CD4-positive, alpha-beta T cell treated with Interleukin-6 for 4 hours (primary cell): ENCODE measurements around the gene ATG4B.
"Not testable (repeated sequence)": the region's sequence is repeated elsewhere in the genome, so short reads cannot be mapped to it uniquely, and the experiment has no call there.

Experiments
- DNase-seq: peaks from one replicate; pipeline ENCODE4 v3.0.0-alpha.2; 2020; ENCODE audit warnings: mixed read lengths

Gene ATG4B

DNA sequence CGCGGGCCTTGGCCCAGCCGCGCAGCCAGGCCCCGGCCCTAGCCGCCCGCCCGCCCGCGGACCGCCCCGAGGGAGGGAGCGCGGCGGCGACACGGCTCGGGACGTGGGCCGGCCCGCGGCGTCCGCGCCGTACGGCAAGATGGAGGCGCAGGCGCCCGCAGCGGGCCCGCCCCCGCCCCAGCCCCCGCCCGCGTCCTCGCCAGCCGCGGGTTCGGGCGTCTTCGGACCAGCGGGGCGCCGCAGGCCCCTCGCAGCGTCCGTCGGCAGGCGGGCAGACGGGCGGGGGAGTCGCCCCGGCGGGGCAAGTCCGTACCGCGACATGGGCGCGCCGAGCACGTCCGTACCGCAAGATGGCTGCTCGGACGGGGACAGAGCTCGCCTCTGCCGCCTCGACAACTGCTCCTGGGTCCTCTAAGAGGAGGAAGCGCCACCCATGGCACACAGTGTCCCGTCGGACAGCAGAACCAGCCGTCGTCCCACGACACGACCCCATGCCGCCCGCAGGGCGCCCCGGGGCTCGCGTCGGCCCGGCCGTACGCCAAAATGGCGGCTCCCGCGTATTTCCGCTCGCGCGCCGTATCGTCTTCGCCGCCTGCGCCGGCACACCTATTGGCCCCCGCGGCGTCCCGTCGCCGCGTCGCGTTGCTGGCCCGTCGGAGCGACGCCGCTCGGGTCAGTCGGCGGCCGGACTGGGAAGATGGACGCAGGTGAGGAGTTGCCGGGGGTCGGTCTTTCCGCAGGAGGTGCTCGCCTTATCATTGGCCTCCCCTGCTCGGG is at the start of gene ATG4B, which contains the start of gene THAP4:
ATG4B (plus strand) TSS at position 676 of the 777 bp plus-strand sequence; CDS start at position 698, 22 bp downstream.
THAP4 (minus strand) TSS at position 141 of the 777 bp plus-strand sequence. CDS start 141 bp downstream, outside the sequence.
- DNase-seq: peak; percentile 79

DNA sequence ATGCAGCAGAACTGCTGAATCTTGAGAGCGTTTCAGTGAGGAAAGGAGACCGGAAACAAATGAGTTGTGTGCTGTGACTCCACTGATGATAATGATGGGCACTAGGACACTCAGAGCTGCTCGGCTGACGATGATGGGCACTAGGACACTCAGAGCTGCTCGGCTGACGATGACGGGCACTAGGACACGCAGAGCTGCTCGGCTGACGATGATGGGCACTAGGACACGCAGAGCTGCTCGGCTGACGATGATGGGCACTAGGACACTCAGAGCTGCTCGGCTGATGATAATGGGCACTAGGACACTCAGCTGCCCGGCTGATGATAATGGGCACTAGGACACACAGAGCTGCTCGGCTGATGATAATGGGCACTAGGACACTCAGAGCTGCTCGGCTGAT is 47.6 kb upstream of the ATG4B start:
- DNase-seq: not testable (repeated sequence)

DNA sequence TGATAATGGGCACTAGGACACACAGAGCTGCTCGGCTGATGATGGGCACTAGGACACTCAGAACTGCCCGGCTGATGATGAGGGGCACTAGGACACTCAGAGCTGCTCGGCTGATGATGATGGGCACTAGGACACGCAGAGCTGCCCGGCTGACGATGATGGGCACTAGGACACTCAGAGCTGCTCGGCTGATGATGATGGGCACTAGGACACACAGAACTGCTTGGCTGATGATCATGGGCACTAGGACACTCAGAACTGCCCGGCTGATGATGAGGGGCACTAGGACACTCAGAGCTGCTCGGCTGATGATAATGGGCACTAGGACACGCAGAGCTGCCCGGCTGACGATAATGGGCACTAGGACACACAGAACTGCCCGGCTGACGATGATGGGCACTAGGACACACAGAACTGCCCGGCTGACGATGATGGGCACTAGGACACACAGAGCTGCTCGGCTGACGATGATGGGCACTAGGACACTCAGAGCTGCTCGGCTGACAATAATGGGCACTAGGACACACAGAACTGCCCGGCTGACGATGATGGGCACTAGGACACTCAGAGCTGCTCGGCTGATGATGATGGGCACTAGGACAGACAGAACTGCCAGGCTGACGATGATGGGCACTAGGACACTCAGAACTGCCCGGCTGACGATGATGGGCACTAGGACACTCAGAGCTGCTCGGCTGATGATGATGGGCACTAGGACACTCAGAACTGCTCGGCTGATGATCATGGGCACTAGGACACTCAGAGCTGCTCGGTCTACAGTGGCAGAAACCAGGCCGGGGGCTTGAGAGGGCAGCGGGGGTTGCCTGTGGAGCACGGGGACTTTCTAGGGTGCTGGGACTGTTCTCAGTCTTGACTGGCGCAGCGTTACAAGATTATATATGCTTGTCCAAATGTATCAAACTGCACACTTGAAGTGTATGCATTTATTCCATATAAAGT is 46.7 kb upstream of the ATG4B start:
- DNase-seq: not testable (repeated sequence)

DNA sequence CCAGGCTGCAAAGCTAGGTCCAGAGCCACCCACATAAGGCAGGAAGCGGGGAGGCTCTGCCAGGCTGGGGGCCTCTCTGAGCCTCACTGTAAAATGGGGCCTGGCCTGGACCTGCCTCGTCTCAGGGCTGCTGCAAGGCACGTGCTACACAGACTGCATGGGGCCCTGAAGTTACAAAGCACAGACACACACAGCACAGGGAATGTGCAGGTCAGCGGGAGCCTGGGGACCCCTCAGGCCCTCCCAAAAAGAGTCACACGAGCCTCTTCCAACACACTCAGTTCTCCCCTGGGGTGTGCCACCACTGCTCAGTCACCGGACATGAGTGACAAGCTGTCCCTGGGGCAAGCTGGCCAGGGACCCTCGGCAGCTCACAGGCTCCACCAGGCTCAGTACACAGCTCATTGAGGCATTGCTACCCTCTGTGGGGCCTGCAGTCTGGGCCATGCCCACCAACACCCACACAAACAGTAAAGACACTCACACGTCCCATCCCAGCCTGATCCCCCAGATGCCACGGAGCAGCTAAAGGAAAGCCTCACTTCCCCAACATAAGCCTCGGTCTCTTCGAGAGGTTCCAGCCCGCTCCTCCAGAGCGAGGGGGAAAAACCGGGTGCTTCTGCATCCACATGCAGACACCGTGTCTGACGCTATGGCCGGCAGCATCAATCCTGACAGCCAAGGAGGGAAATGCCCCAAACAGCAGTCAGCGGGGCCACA is 45.2 kb upstream of the ATG4B start:
- no peak for DNase-seq

DNA sequence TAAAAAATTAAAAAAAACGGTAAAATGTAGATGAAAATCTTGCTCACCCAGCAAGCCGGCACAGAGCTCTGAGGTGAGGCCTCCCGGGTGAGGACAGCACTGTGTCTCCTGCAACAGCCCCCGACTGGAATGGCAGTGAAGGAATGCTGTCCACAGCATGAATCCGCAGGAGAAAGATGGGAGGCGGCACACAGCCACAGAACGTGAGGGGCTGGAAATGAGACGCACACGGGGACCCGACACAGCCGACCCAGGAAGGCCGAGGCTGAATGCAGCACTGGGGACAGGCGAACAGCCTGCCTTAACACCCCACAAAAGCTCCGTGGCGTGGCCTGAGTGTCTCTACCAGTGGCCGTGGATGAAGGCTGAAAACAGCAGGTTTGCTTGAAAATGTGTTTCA is 44.2 kb upstream of the ATG4B start:
- DNase-seq: no peak

DNA sequence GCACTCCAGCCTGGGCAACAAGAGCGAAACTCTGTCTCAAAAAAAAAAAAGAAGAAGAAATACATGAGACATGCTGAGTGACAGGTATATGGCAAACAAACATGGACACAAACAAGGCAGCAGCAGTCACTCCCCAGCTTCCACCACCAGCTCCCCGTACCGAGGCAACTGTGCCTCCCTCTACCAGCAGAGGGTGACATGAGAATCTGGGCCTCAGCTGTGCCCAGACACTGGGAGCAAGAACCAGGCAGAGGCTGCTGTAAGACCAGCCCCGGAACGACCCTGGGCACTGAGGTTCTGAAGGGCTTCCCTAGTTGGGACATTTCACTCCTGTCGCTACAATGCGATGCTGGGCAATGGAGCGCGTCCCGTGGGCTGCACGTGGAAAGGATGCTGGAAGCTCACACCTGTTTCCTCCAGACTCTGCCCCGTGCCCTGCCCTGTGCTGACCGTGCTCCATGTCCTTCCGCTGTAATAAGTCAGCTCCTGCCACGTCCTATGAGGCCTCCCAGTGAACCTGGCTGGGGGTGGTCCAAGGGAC is 41.8 kb upstream of the ATG4B start:
- no peak for DNase-seq

DNA sequence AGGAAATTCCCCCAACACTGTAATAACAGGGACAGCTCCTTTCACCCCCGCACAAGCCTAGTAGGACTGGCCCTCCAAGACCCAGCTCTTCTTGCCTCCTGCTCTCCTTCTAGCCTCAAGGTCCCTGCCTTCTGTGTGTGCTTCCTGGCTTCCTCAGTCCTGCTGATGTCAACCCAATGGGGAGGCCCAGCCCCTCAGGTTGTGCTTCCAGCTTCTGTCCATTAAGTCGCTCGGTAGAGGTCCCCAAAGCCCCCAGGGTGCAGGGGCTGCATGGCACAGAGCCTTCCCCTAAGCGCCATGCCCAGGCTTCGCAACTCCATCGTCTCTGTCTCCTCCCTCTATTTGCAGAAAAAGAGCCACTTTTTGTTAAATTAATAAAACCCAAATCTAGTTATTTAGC is 39.9 kb upstream of the ATG4B start:
- DNase-seq: no peak

DNA sequence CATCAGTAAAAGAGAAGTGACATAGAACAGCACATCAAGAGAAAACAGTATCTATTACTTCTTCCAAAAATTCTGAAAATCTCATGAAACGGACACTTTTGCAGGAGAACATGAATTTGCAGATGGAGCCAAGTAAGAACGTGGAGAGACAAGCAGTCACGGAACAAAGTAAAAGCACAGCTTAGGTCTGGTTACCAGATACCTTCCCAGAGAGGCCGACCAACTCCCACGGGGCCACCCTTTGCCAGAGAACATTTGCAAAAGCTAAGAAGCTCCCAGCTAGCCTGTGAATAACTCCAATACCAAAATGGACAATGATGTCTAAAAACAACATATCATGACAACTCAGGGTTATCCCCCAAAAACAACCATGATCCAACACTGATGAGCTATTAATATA is 39.4 kb upstream of the ATG4B start:
- DNase-seq: no peak

DNA sequence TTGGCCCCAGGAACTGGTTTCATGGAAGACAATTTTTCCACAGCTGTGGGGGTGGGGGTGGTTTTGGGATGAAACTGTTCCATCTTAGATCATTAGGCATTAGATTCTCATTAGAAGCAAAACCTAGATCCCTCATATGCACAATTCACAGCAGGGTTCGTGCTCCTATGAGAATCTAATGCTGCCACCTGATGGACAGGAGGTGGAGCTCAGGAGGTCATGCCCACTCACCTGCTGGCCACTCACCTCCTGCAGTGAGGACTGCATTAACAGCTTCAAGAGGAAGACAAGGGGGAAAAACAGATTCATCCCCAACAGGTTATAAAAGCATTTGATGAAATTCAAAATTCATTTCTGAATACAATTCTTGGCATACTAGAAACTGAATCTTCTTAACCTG is 39.0 kb upstream of the ATG4B start:
- peak; percentile 17 for DNase-seq

DNA sequence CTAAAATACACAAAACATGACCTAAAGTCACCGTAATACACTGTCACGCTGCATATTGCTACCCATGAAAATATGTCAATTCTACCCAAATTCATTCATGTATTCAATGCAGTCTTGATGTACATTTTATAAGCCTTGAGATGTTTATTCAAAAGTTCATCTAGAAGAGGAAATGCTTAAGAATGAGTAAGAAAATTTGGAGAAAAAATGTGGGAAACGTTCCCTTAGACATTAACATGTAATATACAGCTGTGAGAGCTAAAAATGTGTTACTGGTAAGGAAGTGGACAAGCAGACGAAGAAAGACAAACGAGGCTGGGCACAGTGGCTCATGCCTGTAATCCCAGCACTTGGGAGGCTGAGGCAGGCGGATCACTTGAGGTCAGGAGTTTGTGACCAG is 37.9 kb upstream of the ATG4B start:
- DNase-seq: no peak

DNA sequence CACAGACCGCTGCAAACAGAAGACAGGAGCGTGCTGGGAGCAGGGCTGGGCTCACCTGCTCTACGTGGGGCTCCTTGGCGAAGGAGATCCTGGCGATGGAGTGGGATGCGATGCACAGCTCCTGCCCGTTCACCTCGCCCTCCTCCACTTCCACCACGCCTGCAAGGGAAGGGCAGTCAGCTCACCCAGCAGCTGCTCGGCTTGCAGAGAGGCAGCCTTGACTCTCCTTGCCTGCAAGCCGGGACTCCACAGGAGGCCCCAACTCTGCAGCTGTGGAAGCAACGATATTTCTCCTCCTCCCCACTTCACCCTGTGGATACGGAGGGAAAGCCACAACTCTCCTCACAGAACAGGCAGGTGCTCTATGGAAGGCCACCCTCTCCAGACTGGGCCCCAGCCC is 35.7 kb upstream of the ATG4B start:
- DNase-seq: no peak

DNA sequence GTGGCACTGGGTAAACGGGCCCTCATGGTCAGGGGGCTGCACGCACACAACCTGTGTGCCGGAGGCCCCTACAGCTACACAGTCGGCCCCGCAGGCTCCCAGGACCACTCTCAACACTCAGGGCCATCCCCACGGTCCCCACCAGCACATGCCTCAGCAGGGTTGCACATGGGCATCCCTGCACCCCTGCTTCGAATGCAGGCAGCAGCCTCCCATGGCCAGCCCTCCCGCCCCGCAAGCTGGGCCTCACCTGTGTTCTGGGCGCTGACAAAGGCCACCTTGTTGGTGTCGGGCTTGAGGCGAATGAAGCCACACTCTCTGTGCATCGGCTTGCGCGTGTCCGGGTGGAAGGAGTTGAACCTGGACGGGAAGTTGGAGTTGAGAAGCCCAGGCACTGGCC is 34.8 kb upstream of the ATG4B start:
- DNase-seq: no peak

DNA sequence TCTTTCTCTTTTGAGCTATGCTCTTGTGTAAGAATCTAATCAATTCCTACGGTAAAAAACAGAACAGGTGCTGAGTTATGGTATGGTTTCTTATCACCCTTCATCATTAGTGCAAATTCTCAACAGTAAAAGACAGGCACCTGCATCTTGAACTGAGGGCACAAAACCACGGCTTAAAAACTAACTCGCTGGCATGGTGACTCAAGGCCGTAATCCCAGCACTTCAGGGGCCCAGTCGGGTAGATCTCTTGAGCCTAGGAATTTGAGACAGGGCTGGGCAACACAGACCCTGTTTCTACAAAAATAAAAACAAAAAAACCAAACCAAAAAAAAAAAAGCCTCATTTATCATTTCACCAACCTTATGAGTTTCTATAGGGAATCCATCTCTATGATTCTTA is 33.8 kb upstream of the ATG4B start:
- no peak for DNase-seq

DNA sequence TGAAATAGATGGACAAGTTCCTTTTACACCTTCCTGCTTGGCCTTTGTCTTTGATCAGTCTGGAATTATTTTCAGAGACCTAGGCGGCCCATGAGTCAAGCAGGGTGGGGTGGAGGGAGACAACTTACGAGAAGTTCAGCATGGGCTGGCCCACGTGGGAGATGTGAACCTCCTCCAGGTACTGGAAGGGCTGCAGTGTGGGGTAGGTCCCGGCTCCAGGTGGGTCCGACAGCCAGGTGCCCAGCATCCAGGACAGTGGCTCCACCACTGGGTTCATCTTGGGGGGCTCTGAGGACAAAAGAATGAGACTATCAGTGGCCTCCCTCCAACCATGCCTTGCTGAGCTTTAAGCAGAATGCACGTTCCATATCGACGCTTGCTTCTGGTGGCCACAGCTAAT is 31.3 kb upstream of the ATG4B start:
- no peak for DNase-seq

DNA sequence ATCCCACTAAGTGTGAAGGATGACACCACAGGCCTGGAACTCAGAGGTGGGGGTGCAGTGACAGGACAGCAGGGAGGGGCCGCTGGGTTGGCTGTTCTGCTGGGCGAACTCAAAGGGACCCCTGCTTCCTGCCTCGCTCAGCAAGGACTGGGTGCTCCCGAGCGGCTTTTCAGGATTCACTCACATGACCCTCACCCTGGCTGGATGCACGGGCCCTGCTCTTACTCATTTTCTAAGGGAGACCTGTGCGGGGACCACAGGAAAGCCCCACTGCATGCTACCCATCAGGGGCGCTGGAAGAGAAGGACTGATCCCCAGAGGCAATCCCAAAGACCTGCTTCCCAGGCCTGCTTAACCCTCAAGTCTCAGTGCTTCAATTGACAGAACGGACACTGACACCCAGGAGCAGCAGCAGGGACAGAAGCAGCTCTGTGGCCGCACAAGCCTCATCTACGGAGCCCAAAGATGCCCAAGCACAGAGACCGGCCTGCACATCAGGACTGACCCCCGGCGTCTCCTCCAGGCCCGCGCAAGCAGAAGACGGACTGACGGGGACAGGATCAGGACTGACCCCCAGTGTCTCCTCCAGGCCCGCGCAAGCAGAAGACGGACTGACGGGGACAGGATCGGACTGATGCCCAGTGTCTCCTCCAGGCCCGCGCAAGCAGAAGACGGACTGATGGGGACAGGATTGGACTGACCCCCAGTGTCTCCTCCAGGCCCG is 30.2 kb upstream of the ATG4B start:
- no peak for DNase-seq

DNA sequence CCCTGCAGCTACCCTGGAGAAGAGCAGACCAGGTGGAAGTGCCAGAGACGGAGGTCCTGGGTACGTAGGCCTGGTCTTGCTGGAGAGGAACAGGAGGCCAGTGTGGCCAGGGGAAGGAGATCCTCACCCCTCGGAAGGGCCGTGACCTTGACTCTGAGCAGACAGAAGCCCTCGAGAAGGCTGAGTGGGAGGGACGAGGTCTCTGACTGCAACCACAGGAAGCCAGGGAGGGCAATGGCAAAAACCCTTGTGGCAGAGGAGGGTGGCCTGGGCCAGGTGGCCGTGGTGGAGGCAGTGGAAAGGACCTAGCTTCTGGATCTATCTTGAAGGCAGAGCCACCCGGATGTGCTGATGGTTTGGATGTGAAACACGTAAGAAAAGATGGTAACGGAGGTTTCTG is 28.6 kb upstream of the ATG4B start:
- no peak for DNase-seq

DNA sequence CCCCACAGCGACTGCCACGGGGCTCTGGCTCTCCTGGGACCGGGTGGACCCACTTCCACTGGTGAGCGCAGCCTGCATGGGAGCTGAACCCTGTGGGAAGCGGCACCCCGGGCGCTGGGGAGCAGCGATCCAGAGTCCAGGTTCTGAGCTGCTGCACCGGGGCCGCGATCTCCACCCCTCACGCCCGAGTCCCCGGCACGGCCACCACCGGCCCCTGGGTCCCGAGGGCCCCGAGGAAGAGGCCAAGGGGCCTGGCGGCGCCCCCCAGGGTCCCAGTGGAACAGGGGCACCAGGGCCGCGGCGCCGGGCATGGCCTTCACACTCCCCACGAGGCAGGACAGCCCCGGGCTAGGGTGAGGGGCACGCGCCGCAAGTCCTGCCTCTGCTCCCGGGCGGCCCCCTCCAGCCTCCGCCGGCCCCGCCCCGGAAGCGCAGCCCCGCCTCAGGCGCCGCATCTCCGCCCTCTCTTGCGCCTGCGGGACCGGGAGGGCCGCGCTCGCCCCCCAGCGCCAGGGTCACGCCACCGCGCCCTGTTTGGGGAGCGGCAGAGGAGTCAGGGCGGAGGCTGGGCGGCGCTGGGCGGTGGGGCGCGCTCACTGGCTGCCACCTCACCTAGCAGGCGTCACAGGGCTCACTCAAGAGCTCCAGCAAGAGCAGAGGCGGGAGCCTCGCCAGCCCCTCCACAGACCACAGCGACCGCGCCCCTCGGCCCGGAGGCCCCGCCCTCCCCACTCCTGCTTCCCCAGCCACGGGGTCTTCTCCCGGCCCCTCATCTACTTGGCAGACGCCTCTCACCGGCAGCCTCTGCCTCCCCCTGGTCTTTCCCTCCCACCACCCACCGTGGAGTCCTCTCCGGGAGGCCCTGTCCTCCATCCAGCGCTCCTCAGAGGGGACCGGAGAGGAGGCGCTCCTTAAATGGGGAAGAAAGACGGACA is 27.4 kb upstream of the ATG4B start:
- DNase-seq: peak; percentile 93

DNA sequence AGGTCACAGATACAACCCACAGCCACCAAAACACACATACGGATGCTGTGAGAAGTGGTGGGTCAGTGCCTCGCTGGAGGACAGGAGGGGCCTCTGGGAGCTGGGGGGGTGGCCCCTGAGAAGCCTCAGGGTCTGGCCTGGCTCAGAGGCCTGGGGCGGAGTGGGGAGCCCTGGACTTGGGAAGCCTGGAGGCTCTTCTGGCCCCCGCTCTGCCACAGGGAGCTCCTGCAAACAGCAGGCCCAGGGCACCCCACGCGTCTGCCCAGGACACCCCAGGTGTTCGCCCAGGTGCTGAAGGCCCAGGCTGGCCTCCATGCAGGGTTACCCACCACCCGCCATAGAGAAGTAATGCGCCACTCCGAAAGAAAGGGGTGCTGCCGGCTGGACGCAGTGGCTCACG is 26.4 kb upstream of the ATG4B start:
- DNase-seq: no peak

DNA sequence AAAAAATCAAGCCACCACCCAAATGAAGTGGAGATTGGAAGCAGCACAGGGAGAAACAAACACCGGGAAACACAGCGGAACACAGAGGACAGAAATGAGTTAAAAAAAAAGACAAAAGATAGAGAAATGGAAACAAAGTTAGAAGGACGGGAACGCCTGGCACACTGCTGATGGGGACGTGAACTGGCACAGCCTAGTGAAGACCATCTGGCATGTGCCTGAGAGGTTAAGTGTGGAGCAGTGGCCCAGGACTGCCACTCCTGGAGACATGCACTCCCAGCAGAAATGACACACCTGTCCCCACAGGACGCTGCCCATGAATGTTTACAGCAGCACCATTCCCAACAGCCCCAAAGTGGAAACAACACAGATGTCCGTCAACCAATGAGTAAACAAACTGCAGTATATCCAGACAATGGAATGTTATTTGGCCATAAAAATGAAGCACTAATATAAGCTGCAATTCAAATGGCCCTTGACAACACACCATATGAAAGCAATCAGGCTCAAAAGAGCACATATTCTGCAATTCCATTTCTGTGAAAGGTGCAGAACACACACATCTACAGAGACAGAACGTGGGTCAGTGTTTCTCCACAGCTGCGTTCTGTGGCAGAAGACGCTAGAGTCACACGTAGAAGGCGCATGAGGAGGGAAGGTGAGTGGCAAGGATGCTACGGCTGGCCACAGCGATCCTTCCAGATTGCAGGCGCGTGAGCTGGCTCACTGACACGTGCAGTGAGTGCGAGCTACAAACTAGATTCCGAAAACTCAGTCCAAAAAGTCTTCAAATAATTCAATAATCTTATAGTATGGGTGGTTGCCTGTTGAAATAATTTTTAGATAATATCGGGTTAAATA is 25.1 kb upstream of the ATG4B start:
- DNase-seq: no peak
